CD14-positive monocyte (primary cell): ENCODE results near the gene RBPJL. TPM values are rescaled to one million over a fixed set of nuclear protein-coding genes. Genes with fewer than 3 reads are reported as not detected.

Source experiments
- DNase-seq, 3 donors: peaks; one replicate each; pipeline ENCODE4 v3.0.0-alpha.2; 2011 to 2022
- H2AFZ ChIP-seq: 2 replicates; pipeline ENCODE4 v1.6.0; 2012; ENCODE audit warnings: mild to moderate bottlenecking, low read depth, low read length, inconsistent platforms; ENCODE audit not compliant: insufficient read depth, poor library complexity, severe bottlenecking
- H3K27ac ChIP-seq, 2 donors: 1 replicate in 1 of 2; 2 replicates in 1 of 2; pipeline ENCODE4 v1.5.1; 2012 to 2013; ENCODE audit warnings: low read length in 2 of 2, control low read depth in 1 of 2, inconsistent platforms in 1 of 2, low read depth in 1 of 2, mild to moderate bottlenecking in 1 of 2
- H3K27me3 ChIP-seq, 2 donors: one replicate each; pipeline versions ENCODE4 v1.6.0 to v1.6.1; 2011 to 2013; ENCODE audit warnings: low read length in 2 of 2; ENCODE audit not compliant: control insufficient read depth in 2 of 2, insufficient read depth in 2 of 2
- H3K36me3 ChIP-seq, 2 donors: replicated peaks in 1 of 2; 1 replicate in 1 of 2; 2 replicates in 1 of 2; pipeline versions ENCODE4 v1.5.1 to v1.6.1; 2012 to 2013; ENCODE audit warnings: low read length in 2 of 2, control low read depth in 1 of 2, inconsistent platforms in 1 of 2, mild to moderate bottlenecking in 1 of 2; ENCODE audit not compliant: insufficient read depth in 2 of 2, control insufficient read depth in 1 of 2
- H3K4me1 ChIP-seq, 2 donors: 1 replicate in 1 of 2; 2 replicates in 1 of 2; pipeline versions ENCODE4 v1.5.1 to v1.6.1; 2012 to 2013; ENCODE audit warnings: low read length in 2 of 2, control low read depth in 1 of 2, inconsistent platforms in 1 of 2, mild to moderate bottlenecking in 1 of 2, moderate library complexity in 1 of 2; ENCODE audit not compliant: insufficient read depth in 2 of 2, control insufficient read depth in 1 of 2
- H3K4me2 ChIP-seq: replicated peaks from 2 replicates; pipeline ENCODE3; 2012; ENCODE audit warnings: low read length, moderate library complexity, mild to moderate bottlenecking; ENCODE audit not compliant: poor library complexity, severe bottlenecking; ENCODE audit errors: extremely low read depth
- H3K4me3 ChIP-seq, 3 experiments: fragments of 200-600 bp in 1 of 3; sonication (generic) in 1 of 3; replicated peaks in 1 of 3; 1 replicate in 2 of 3; 2 replicates in 1 of 3; pipeline ENCODE4 v1.5.1; 2011 to 2013; ENCODE audit warnings: low read length in 3 of 3, mild to moderate bottlenecking in 3 of 3, control low read depth in 2 of 3, low read depth in 2 of 3, inconsistent platforms in 1 of 3, moderate library complexity in 1 of 3
- H3K79me2 ChIP-seq: 2 replicates; pipeline ENCODE4 v1.6.0; 2012; ENCODE audit warnings: mild to moderate bottlenecking, control low read depth, inconsistent platforms, low read length, moderate library complexity; ENCODE audit not compliant: insufficient read depth
- H3K9ac ChIP-seq: 2 replicates; pipeline ENCODE4 v1.6.0; 2017; ENCODE audit warnings: low read length, mild to moderate bottlenecking; ENCODE audit not compliant: insufficient read depth, poor library complexity, severe bottlenecking
- H3K9me3 ChIP-seq, 2 donors: replicated peaks in 1 of 2; 1 replicate in 1 of 2; 2 replicates in 1 of 2; pipeline versions ENCODE4 v1.5.1 to v1.6.1; 2012 to 2013; ENCODE audit warnings: low read length in 2 of 2, control low read depth in 1 of 2; ENCODE audit not compliant: control insufficient read depth in 1 of 2, insufficient read depth in 1 of 2
- H4K20me1 ChIP-seq: 2 replicates; pipeline ENCODE4 v1.6.0; 2012; ENCODE audit warnings: mild to moderate bottlenecking, low read length, control low read depth, moderate library complexity; ENCODE audit not compliant: insufficient read depth
- H3K27ac Mint-ChIP-seq, 7 donors: one replicate each; pipeline ENCODE4 v1.8.0; 2020; ENCODE audit warnings: mild to moderate bottlenecking in 7 of 7, mixed read lengths in 7 of 7, moderate library complexity in 6 of 7, inconsistent platforms in 2 of 7
- H3K27me3 Mint-ChIP-seq, 3 donors: one replicate each; pipeline ENCODE4 v1.8.0; 2021 to 2022; ENCODE audit warnings: low read depth in 3 of 3, mild to moderate bottlenecking in 3 of 3, mixed read lengths in 3 of 3, moderate library complexity in 3 of 3, inconsistent platforms in 1 of 3
- H3K36me3 Mint-ChIP-seq, 2 donors: one replicate each; pipeline ENCODE4 v1.8.0; 2020; ENCODE audit warnings: mixed read lengths in 2 of 2, inconsistent platforms in 1 of 2, mild to moderate bottlenecking in 1 of 2
- H3K4me1 Mint-ChIP-seq: one replicate; pipeline ENCODE4 v1.8.0; 2020; ENCODE audit warnings: mild to moderate bottlenecking, mixed read lengths
- H3K4me3 Mint-ChIP-seq, 2 donors: one replicate each; pipeline ENCODE4 v1.8.0; 2020; ENCODE audit warnings: mild to moderate bottlenecking in 2 of 2, mixed read lengths in 2 of 2, moderate library complexity in 1 of 2
- H3K9me3 Mint-ChIP-seq, 7 donors: one replicate each; pipeline ENCODE4 v1.8.0; 2020 to 2022; ENCODE audit warnings: mixed read lengths in 7 of 7, mild to moderate bottlenecking in 6 of 7, moderate library complexity in 6 of 7, inconsistent platforms in 2 of 7
- WGBS: methylation state at CpG from one replicate; pipeline ENCODE4 v1.1.5; 2013; ENCODE audit warnings: missing lambda C conversion rate; ENCODE audit not compliant: insufficient coverage; 5-methylcytosine and 5-hydroxymethylcytosine counted together
- intact Hi-C, 2 donors: fragments of 100-400 bp; cut with micrococcal nuclease; formaldehyde crosslinking; loops; one replicate each; pipeline versions ENCODE4 v1.15.0 to v1.15.1; 2023
- polyA plus RNA-seq, 3 donors: library from polyadenylated mRNA; depleted of rRNA in 1 of 3; unstranded in 2 of 3; stranded (reverse) in 1 of 3; fragments of 300-500 nt in 2 of 3; fragments of >200 nt in 1 of 3; fragmentation: Illumina TruSeq in 2 of 3; gene quantifications; 1 replicate in 2 of 3; 2 replicates in 1 of 3; pipeline ENCODE4 v1.2.3, GENCODE V29; 2012 to 2021
- TF ChIP-seq, protein P1 (sequence below): fragments of 200-600 bp; IDR thresholded peaks from one replicate; pipeline ENCODE4 v1.8.0; 2022; ENCODE audit warnings: antibody characterized with exemption, mild to moderate bottlenecking

RBPJL gene
- polyA plus RNA-seq, 3 donors: not detected

DNA sequence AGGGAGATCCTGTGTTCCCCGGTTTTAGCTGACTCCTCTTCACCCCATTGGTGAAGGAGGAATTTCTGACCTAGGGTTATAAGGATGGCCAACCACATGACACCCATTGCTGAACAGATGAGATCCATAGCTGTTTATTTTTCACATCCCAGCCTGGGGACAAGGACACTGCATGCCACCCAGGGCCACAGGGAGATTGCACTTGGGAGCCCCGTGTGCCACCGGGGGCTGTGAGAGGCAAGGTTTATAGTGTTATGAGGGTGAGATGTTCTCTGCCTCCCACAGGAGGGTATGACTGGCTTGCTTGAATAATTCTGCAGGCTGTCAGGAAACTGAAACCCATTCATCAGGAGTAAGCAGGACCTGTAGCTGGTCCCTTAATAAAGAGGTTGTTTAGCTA lies 37.6 kb upstream of the RBPJL start:
- Mint-ChIP-seq H3K4me1 (no peaks in the 10 kb centered on the region), H3K9me3 (peaks cover 0 to 2% (median 0%) of the 10 kb centered on the region in 7 donors), H3K27me3 (peaks cover 4 to 22% (median 17%) of the 10 kb centered on the region in 3 donors), H3K4me3 (no peak overlapping the region), H3K36me3 (no peaks in the 10 kb centered on the region), H3K27ac (no peak overlapping the region)
- no peak overlapping the region for H2AFZ ChIP-seq
- H3K4me2 ChIP-seq: no peak overlapping the region
- no peaks in the 10 kb centered on the region for H3K4me1 ChIP-seq
- TF ChIP-seq, protein P1, sequence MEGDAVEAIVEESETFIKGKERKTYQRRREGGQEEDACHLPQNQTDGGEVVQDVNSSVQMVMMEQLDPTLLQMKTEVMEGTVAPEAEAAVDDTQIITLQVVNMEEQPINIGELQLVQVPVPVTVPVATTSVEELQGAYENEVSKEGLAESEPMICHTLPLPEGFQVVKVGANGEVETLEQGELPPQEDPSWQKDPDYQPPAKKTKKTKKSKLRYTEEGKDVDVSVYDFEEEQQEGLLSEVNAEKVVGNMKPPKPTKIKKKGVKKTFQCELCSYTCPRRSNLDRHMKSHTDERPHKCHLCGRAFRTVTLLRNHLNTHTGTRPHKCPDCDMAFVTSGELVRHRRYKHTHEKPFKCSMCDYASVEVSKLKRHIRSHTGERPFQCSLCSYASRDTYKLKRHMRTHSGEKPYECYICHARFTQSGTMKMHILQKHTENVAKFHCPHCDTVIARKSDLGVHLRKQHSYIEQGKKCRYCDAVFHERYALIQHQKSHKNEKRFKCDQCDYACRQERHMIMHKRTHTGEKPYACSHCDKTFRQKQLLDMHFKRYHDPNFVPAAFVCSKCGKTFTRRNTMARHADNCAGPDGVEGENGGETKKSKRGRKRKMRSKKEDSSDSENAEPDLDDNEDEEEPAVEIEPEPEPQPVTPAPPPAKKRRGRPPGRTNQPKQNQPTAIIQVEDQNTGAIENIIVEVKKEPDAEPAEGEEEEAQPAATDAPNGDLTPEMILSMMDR: no peak
- no peaks in the 10 kb centered on the region for H3K9me3 ChIP-seq
- H3K36me3 ChIP-seq: no peaks in the 10 kb centered on the region
- no peak for DNase-seq
- H4K20me1 ChIP-seq: no peaks in the 10 kb centered on the region
- intact Hi-C loops: no loop called here
- no peaks in the 10 kb centered on the region for H3K79me2 ChIP-seq
- H3K27me3 ChIP-seq: peaks cover 4 to 16% of the 10 kb centered on the region in 2 donors
- no peak overlapping the region for H3K27ac ChIP-seq
- H3K4me3 ChIP-seq: no peak overlapping the region
- no peak overlapping the region for H3K9ac ChIP-seq
- WGBS: no CpG with 5 or more reads among the region's 3 CpGs

DNA sequence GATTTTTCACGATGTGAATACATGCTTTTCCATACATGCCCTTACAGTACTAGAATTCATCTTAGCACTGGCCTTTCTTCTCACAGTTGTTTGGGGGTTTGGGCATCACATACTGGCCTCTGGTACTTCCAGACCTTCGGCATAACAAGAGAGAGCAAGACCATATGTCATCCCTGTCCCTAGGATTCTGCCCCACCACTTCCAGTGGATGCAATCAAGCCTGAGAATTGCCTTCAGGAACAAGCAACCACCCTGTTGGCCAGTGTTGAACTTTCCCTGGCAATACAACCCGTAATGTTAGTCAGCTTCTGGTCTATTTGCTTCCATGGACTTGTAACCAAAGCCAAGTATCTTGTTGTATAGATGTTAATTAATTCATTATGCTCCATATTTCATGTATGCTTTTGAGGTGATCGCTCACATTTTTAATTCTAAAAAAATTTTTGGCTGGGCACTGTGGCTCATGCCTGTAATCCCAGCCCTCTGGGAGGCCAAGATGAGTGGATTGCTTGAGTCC lies 36.8 kb upstream of the RBPJL start:
- TF ChIP-seq, protein P1: no peak

More for the DNA sequence above, 36.8 kb upstream of the RBPJL start:
- H3K4me3 ChIP-seq: no peak overlapping the region
- no peaks in the 10 kb centered on the region for H4K20me1 ChIP-seq
- H3K9me3 ChIP-seq: no peaks in the 10 kb centered on the region
- WGBS: 90% methylated on average over 2 of the region's 4 CpGs
- H3K27ac ChIP-seq: no peak overlapping the region
- intact Hi-C loops: no loop called here
- Mint-ChIP-seq H3K27me3 (peaks cover 4 to 26% (median 17%) of the 10 kb centered on the region in 3 donors), H3K9me3 (peaks cover 0 to 2% (median 0%) of the 10 kb centered on the region in 7 donors), H3K36me3 (no peaks in the 10 kb centered on the region), H3K4me1 (no peaks in the 10 kb centered on the region), H3K27ac (no peak overlapping the region), H3K4me3 (no peak overlapping the region)
- no peaks in the 10 kb centered on the region for H3K36me3 ChIP-seq
- peaks cover 4 to 16% of the 10 kb centered on the region in 2 donors for H3K27me3 ChIP-seq
- no peak overlapping the region for H3K9ac ChIP-seq
- H3K4me1 ChIP-seq: no peaks in the 10 kb centered on the region
- no peak overlapping the region for H2AFZ ChIP-seq
- no peak overlapping the region for H3K4me2 ChIP-seq
- DNase-seq: no peak
- no peaks in the 10 kb centered on the region for H3K79me2 ChIP-seq
